ENCODE results near the gene NXN. TPM values are rescaled to one million over a fixed set of nuclear protein-coding genes. Genes with fewer than 3 reads are reported as not detected.

NXN gene
- total RNA-seq, 2 donors from 2014 or later: 124 to 201 TPM

DNA sequence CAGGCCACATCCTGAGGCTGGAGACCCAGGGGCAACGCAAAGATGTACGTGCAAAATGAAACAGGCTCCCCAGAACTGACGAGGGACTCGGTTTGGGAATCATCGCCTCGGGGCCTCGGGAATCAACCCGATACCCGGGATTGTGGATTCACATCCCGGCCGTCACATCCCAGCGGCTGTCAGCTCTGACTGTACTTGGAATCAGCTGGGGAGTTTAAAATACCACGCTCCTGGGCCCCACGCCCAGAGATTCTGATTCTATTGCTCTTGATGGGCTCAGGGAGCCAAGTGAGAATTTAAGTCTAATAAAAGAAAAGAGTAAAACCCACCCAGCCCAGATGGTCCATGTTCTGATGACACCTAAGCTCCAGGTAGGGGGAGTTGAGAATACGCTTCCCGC, 155.2 kb downstream of the NXN start:
- Histone ChIP-seq H3K9ac (ENCODE audit: extremely low read depth, low read length, poor library complexity, severe bottlenecking) (no peak overlapping the region), H3K27ac (ENCODE audit: low read depth, low read length) (no peak overlapping the region), H3K36me3 (ENCODE audit: control insufficient read depth, insufficient read depth, low read length) (peaks cover 63% of the 10 kb centered on the region), H3K9me3 (ENCODE audit: control insufficient read depth, low read length) (no peaks in the 10 kb centered on the region), H3K4me3 (ENCODE audit: low read length) (no peak overlapping the region), H3K4me1 (ENCODE audit: control insufficient read depth, insufficient read depth, low read length) (no peaks in the 10 kb centered on the region), H3K27me3 (ENCODE audit: control insufficient read depth, insufficient read depth, low read length, poor library complexity, severe bottlenecking) (no peaks in the 10 kb centered on the region)
- Mint-ChIP-seq H3K36me3 (ENCODE audit: low read depth) (peaks cover 53% of the 10 kb centered on the region), H3K4me3 (no peak overlapping the region), H3K27me3 (ENCODE audit: insufficient read depth) (no peaks in the 10 kb centered on the region), H3K4me1 (no peaks in the 10 kb centered on the region), H3K9me3 (no peaks in the 10 kb centered on the region), H3K27ac (no peak overlapping the region)
- no peak for TF ChIP-seq CTCF (conservative IDR thresholded peaks at IDR 0.05)
- no peak for DNase-seq
- WGBS, 2 experiments (ENCODE audit: insufficient coverage in 1 of 2, insufficient read length in 1 of 2): 93 to 95% methylated on average over 15 to 16 of the region's 16 CpGs

DNA sequence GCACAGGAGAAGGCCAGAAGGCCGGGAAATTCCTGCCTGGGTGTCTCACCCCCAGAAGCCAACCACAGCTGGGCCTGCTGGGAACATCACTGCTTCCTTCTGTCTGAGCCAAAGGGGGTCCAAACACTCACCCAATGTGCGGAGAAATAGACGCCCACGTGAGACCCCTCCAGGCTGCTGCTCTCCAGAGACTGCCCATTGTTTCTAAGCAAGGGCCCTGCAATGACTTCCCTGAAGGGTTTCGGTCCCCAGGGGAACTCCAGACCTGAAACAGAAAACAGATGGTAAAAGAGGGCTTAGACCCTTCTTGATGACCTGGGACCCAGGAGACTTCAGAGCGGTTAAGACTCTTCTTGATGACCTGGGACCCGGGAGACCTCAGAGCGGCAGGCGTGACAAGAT, 156.1 kb downstream of the NXN start:
- H3K9me3 Mint-ChIP-seq: no peaks in the 10 kb centered on the region
- H3K36me3 Mint-ChIP-seq (ENCODE audit: low read depth): peaks cover 57% of the 10 kb centered on the region
- H3K4me3 Mint-ChIP-seq: no peak overlapping the region
- no peak for TF ChIP-seq CTCF (conservative IDR thresholded peaks at IDR 0.05)
- Histone ChIP-seq H3K36me3 (ENCODE audit: control insufficient read depth, insufficient read depth, low read length) (peaks cover 67% of the 10 kb centered on the region), H3K9ac (ENCODE audit: extremely low read depth, low read length, poor library complexity, severe bottlenecking) (no peak overlapping the region), H3K4me1 (ENCODE audit: control insufficient read depth, insufficient read depth, low read length) (no peaks in the 10 kb centered on the region), H3K27me3 (ENCODE audit: control insufficient read depth, insufficient read depth, low read length, poor library complexity, severe bottlenecking) (no peaks in the 10 kb centered on the region), H3K4me3 (ENCODE audit: low read length) (no peak overlapping the region), H3K9me3 (ENCODE audit: control insufficient read depth, low read length) (no peaks in the 10 kb centered on the region), H3K27ac (ENCODE audit: low read depth, low read length) (no peak overlapping the region)
- no peaks in the 10 kb centered on the region for H3K4me1 Mint-ChIP-seq
- no peaks in the 10 kb centered on the region for H3K27me3 Mint-ChIP-seq (ENCODE audit: insufficient read depth)
- no peak for DNase-seq
- H3K27ac Mint-ChIP-seq: peak overlapping the region; percentile 39
- 91 to 97% methylated on average over 7 to 9 of the region's 9 CpGs for WGBS, 2 experiments (ENCODE audit: insufficient coverage in 1 of 2, insufficient read length in 1 of 2)

DNA sequence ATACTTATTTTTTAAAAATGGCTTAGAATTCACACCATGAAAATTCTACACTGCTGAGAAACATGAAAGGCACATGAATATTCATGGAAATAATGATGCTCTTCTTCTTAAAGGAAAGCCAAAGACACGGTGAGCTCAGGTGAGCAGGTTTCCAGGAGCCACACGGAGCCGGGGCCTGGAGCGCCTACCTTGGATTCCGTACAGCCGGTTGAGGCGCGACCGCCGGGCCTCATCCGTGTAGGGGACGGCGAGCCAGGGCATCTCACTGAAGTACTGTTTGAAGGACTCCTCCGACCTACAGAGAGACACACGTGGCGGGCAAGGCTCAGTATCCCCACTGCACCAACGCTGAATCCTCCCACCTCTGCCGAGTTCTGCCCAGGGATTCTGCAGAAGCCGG, 160.3 kb downstream of the NXN start:
- Mint-ChIP-seq H3K4me3 (no peak overlapping the region), H3K27ac (peak overlapping the region; percentile 16), H3K36me3 (ENCODE audit: low read depth) (peaks cover 67% of the 10 kb centered on the region), H3K9me3 (no peaks in the 10 kb centered on the region), H3K27me3 (ENCODE audit: insufficient read depth) (no peaks in the 10 kb centered on the region), H3K4me1 (no peaks in the 10 kb centered on the region)
- Histone ChIP-seq H3K4me3 (ENCODE audit: low read length) (no peak overlapping the region), H3K27ac (ENCODE audit: low read depth, low read length) (no peak overlapping the region), H3K9me3 (ENCODE audit: control insufficient read depth, low read length) (no peaks in the 10 kb centered on the region), H3K27me3 (ENCODE audit: control insufficient read depth, insufficient read depth, low read length, poor library complexity, severe bottlenecking) (no peaks in the 10 kb centered on the region), H3K4me1 (ENCODE audit: control insufficient read depth, insufficient read depth, low read length) (no peaks in the 10 kb centered on the region), H3K36me3 (ENCODE audit: control insufficient read depth, insufficient read depth, low read length) (peaks cover 79% of the 10 kb centered on the region), H3K9ac (ENCODE audit: extremely low read depth, low read length, poor library complexity, severe bottlenecking) (no peak overlapping the region)
- 97% methylated on average over 19 of the region's 19 CpGs for WGBS, 2 experiments (ENCODE audit: insufficient coverage in 1 of 2, insufficient read length in 1 of 2)
- no peak for TF ChIP-seq CTCF (conservative IDR thresholded peaks at IDR 0.05)
- no peak for DNase-seq
